Natural killer cell (primary cell): ENCODE results near the gene PIGU. TPM values are rescaled to one million over a fixed set of nuclear protein-coding genes. Genes with fewer than 3 reads are reported as not detected.

Source experiments
- ATAC-seq, 3 donors: fragments of 150-1000 bp in 2 of 3; fragments of 200-7000 bp in 1 of 3; cut with Tn5 transposase; 1 replicate in 1 of 3; 2 replicates in 2 of 3; pipeline ENCODE4 v1.10.0; 2021; ENCODE audit warnings: mild to moderate bottlenecking in 2 of 3, moderate library complexity in 2 of 3
- DNase-seq, 2 donors: peaks; one replicate each; pipeline versions ENCODE4 v3.0.0 to v3.0.0-alpha.2; 2013 to 2021; ENCODE audit warnings: mixed read lengths in 1 of 2
- H3K27ac ChIP-seq: one replicate; pipeline ENCODE4 v1.5.1; 2013; ENCODE audit warnings: mild to moderate bottlenecking, low read length
- H3K27me3 ChIP-seq: one replicate; pipeline ENCODE4 v1.6.1; 2013; ENCODE audit warnings: low read length; ENCODE audit not compliant: control insufficient read depth, insufficient read depth
- H3K36me3 ChIP-seq: one replicate; pipeline ENCODE4 v1.6.1; 2013; ENCODE audit warnings: low read length; ENCODE audit not compliant: control insufficient read depth, insufficient read depth
- H3K4me1 ChIP-seq: one replicate; pipeline ENCODE4 v1.6.1; 2013; ENCODE audit warnings: low read length; ENCODE audit not compliant: control insufficient read depth, insufficient read depth
- H3K4me3 ChIP-seq: one replicate; pipeline ENCODE4 v1.5.1; 2013; ENCODE audit warnings: low read length
- H3K9me3 ChIP-seq: one replicate; pipeline ENCODE4 v1.6.1; 2013; ENCODE audit warnings: low read length; ENCODE audit not compliant: control insufficient read depth, insufficient read depth
- H3K27ac Mint-ChIP-seq, 2 donors: one replicate each; pipeline ENCODE4 v1.8.0; 2022; ENCODE audit warnings: mild to moderate bottlenecking in 2 of 2, mixed read lengths in 2 of 2, moderate library complexity in 1 of 2
- H3K27me3 Mint-ChIP-seq, 2 donors: one replicate each; pipeline ENCODE4 v1.8.0; 2022; ENCODE audit warnings: low read depth in 2 of 2, mixed read lengths in 2 of 2
- H3K36me3 Mint-ChIP-seq: one replicate; pipeline ENCODE4 v1.8.0; 2022; ENCODE audit warnings: mixed read lengths
- H3K4me1 Mint-ChIP-seq, 2 donors: one replicate each; pipeline ENCODE4 v1.8.0; 2022; ENCODE audit warnings: mixed read lengths in 2 of 2
- H3K4me3 Mint-ChIP-seq: one replicate; pipeline ENCODE4 v1.8.0; 2022; ENCODE audit warnings: mild to moderate bottlenecking, moderate library complexity, mixed read lengths
- H3K9me3 Mint-ChIP-seq, 2 donors: one replicate each; pipeline ENCODE4 v1.8.0; 2022; ENCODE audit warnings: mixed read lengths in 2 of 2
- WGBS: methylation state at CpG from one replicate; pipeline ENCODE4 v1.1.7; 2013; ENCODE audit warnings: missing lambda C conversion rate; ENCODE audit not compliant: insufficient coverage; 5-methylcytosine and 5-hydroxymethylcytosine counted together
- intact Hi-C: fragments of 100-400 bp; cut with micrococcal nuclease; formaldehyde crosslinking; loops from one replicate; pipeline ENCODE4 v1.14.2; 2022
- total RNA-seq, 4 donors: library from RNA; stranded (reverse); fragments of 120-200 nt in 1 of 4; gene quantifications; one replicate each; pipeline versions ENCODE4 v1.2.3 to v1.2.4, GENCODE V29; 2013 to 2022
- TF ChIP-seq, protein P1 (sequence below): fragments of 200-600 bp; IDR thresholded peaks from one replicate; pipeline ENCODE4 v1.8.0; 2022; ENCODE audit warnings: antibody characterized with exemption

PIGU gene
- total RNA-seq, 3 donors from 2014 or later (not counting 1 experiment from before 2014, with no cell fraction given), result 7.0 to 11.1 (median 8.2) TPM

DNA sequence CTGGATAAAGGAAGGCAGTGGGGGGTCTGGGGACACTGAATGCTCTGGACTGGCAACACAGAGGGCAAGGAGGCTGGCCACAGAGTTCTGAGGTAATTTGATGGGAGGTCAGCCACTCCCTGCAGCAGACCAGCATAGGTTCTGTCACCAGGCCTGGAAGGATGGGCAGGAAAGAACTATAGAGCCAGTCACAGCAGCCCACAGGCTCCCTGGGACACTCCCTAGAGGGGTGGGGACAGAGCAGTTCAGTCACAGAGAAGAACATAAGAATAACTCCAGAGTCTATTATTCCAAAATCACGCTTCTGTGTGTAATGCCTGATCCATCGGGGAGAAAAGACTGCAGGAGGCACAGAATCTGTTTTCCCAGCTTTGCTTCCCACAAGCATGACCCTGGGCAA lies 141.0 kb downstream of the PIGU start:
- no peak overlapping the region for H3K4me3 ChIP-seq
- H3K9me3 ChIP-seq, result no peaks in the 10 kb centered on the region
- TF ChIP-seq, protein P1, sequence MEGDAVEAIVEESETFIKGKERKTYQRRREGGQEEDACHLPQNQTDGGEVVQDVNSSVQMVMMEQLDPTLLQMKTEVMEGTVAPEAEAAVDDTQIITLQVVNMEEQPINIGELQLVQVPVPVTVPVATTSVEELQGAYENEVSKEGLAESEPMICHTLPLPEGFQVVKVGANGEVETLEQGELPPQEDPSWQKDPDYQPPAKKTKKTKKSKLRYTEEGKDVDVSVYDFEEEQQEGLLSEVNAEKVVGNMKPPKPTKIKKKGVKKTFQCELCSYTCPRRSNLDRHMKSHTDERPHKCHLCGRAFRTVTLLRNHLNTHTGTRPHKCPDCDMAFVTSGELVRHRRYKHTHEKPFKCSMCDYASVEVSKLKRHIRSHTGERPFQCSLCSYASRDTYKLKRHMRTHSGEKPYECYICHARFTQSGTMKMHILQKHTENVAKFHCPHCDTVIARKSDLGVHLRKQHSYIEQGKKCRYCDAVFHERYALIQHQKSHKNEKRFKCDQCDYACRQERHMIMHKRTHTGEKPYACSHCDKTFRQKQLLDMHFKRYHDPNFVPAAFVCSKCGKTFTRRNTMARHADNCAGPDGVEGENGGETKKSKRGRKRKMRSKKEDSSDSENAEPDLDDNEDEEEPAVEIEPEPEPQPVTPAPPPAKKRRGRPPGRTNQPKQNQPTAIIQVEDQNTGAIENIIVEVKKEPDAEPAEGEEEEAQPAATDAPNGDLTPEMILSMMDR, result no peak
- Mint-ChIP-seq H3K4me3 (no peak overlapping the region), H3K9me3 (no peaks in the 10 kb centered on the region), H3K27me3 (no peaks in the 10 kb centered on the region), H3K27ac (no peak overlapping the region), H3K4me1 (peaks cover 15 to 16% of the 10 kb centered on the region in 2 donors), H3K36me3 (peaks cover 6% of the 10 kb centered on the region)
- DNase-seq (no peak), ATAC-seq (no peak)
- no peaks in the 10 kb centered on the region for H3K27me3 ChIP-seq
- WGBS, result 100% methylated on average over 2 of the region's 2 CpGs
- H3K4me1 ChIP-seq, result peaks cover 8% of the 10 kb centered on the region
- no peak overlapping the region for H3K27ac ChIP-seq
- peaks cover 58% of the 10 kb centered on the region for H3K36me3 ChIP-seq
- intact Hi-C loops, result loop anchor here (10.0 kb wide), 1 partner anchor 169 kb away; the partner anchor contains the start of gene TP53INP2

- H3K36me3 Mint-ChIP-seq, result peaks cover 1% of the 10 kb centered on the region
- intact Hi-C loops, result loop anchor here (10.0 kb wide), 1 partner anchor 169 kb away; the partner anchor contains the start of gene TP53INP2
- DNase-seq, result no peak
Measured at GRCh38 chr20:34535301-34535840, 141.5 kb downstream of the PIGU start.

DNA sequence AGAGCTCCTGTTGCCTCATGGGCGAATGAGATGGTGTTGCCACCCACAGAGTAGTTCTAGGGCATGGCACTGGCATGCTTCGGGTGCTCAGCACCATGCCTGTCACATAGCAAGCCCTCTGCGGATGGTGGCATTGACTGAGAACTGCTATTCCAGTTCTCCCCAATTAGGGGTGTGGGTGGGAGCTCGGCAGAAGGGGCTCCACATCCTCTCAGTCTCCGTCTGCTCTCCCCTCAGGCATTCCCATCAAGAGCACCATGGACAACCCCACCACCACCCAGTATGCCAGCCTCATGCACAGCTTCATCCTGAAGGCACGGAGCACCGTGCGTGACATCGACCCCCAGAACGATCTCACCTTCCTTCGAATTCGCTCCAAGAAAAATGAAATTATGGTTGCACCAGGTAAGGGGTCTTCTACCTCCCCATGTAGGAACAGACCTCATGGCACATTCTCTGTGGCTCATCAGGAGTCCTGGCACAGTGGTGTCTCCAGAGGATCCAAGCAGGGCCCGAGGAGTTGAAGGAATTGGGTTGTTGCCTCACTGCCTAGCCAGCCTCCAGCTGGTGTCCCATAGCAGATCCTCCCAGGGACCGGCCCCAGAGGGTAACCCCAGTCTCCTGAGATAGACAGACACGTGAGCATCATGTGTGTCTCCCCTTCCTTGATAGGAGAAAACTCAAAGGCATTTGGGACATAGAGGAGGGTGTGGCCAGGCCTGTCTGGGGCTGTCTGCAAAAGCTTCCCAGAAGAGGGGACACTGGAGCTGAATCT lies 142.3 kb downstream of the PIGU start:
- Mint-ChIP-seq H3K27ac (no peak overlapping the region), H3K4me3 (no peak overlapping the region), H3K27me3 (no peaks in the 10 kb centered on the region), H3K9me3 (no peaks in the 10 kb centered on the region), H3K4me1 (peaks cover 20 to 23% of the 10 kb centered on the region in 2 donors), H3K36me3 (no peaks in the 10 kb centered on the region)
- H3K9me3 ChIP-seq, result no peaks in the 10 kb centered on the region
- H3K4me1 ChIP-seq, result peaks cover 13% of the 10 kb centered on the region
- 97% methylated on average over 15 of the region's 15 CpGs for WGBS
- TF ChIP-seq, protein P1, result no peak
- ATAC-seq (no peak), DNase-seq (no peak)
- intact Hi-C loops, result loop anchor here (10.0 kb wide), 1 partner anchor 170 kb away; the partner anchor contains the start of gene TP53INP2
- H3K4me3 ChIP-seq, result no peak overlapping the region
- H3K27me3 ChIP-seq, result no peaks in the 10 kb centered on the region
- no peak overlapping the region for H3K27ac ChIP-seq
- H3K36me3 ChIP-seq, result peaks cover 54% of the 10 kb centered on the region

More at GRCh38 chr20:34535301-34535840, 141.5 kb downstream of the PIGU start:
- H3K4me3 Mint-ChIP-seq, result no peak overlapping the region
- H3K9me3 Mint-ChIP-seq, result no peaks in the 10 kb centered on the region
- H3K4me1 Mint-ChIP-seq, result peaks cover 15 to 16% of the 10 kb centered on the region in 2 donors
- H3K36me3 ChIP-seq, result peaks cover 53% of the 10 kb centered on the region
- H3K27ac Mint-ChIP-seq, result no peak overlapping the region
- H3K27me3 ChIP-seq, result no peaks in the 10 kb centered on the region
- TF ChIP-seq, protein P1, result no peak
- H3K9me3 ChIP-seq, result no peaks in the 10 kb centered on the region
- H3K27me3 Mint-ChIP-seq, result no peaks in the 10 kb centered on the region
- ATAC-seq, result no peak
- no peak overlapping the region for H3K4me3 ChIP-seq
- no peak overlapping the region for H3K27ac ChIP-seq
- WGBS, result 94% methylated on average over 15 of the region's 15 CpGs
- H3K4me1 ChIP-seq, result peaks cover 8% of the 10 kb centered on the region
